Measurements from ENCODE around the gene TRMO.

TRMO gene

DNA sequence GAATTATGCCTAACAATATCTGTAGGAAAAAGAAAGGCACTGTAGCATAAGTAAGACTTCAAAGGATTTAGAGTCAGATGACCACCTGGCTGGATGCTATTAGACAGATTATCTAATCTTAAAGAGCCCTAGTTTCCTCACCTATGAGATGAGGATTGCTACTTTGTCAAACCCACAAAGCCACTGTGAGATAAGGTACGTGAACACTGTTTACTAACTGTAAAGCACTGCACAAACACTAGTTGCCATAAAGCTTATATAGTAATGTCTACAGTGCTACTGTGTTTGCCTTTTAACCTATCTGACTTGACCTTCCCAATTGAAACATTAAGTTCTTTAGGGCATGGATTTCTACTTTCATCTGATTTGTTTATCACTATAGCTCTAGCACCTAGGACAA is 10.3 kb downstream of the TRMO start:
- H3K9ac ChIP-seq (ENCODE audit: low read length), result no peak overlapping the region
- no peaks in the 10 kb centered on the region for H3K4me1 ChIP-seq (ENCODE audit: low read length)
- H3K27ac ChIP-seq (ENCODE audit: low read length), result no peak overlapping the region
- no peaks in the 10 kb centered on the region for H3K27me3 ChIP-seq (ENCODE audit: low read depth, low read length)
- no peaks in the 10 kb centered on the region for H3K79me2 ChIP-seq (ENCODE audit: low read length)
- H3K36me3 ChIP-seq (replicated peaks; ENCODE audit: low read depth, low read length), result peaks cover 20% of the 10 kb centered on the region
- TF ChIP-seq CTCF (IDR thresholded peaks at IDR 0.05; ENCODE audit: low read depth, low read length) (no peak), EZH2phosphoT487 (IDR thresholded peaks at IDR 0.05; ENCODE audit: low read depth) (no peak)
- H3K4me3 ChIP-seq (ENCODE audit: low read length), result no peak overlapping the region
- no peak overlapping the region for H3K4me2 ChIP-seq (ENCODE audit: low read length)
- H3K9me3 ChIP-seq (ENCODE audit: insufficient read depth, low read length), result no peaks in the 10 kb centered on the region
- H2AFZ ChIP-seq (ENCODE audit: low read depth, low read length), result no peak overlapping the region
- no peaks in the 10 kb centered on the region for H4K20me1 ChIP-seq (ENCODE audit: insufficient read depth, low read length)

GRCh38 chr9:97911528-97911927 is 10.8 kb downstream of the TRMO start:
- TF ChIP-seq CTCF (IDR thresholded peaks at IDR 0.05; ENCODE audit: low read depth, low read length) (no peak), EZH2phosphoT487 (IDR thresholded peaks at IDR 0.05; ENCODE audit: low read depth) (no peak)
- no peaks in the 10 kb centered on the region for H3K79me2 ChIP-seq (ENCODE audit: low read length)
- H3K9me3 ChIP-seq (ENCODE audit: insufficient read depth, low read length), result no peaks in the 10 kb centered on the region
- no peaks in the 10 kb centered on the region for H4K20me1 ChIP-seq (ENCODE audit: insufficient read depth, low read length)
- no peak overlapping the region for H3K9ac ChIP-seq (ENCODE audit: low read length)
- H3K27me3 ChIP-seq (ENCODE audit: low read depth, low read length), result no peaks in the 10 kb centered on the region
- H2AFZ ChIP-seq (ENCODE audit: low read depth, low read length), result no peak overlapping the region
- H3K36me3 ChIP-seq (replicated peaks; ENCODE audit: low read depth, low read length), result peaks cover 20% of the 10 kb centered on the region
- H3K4me1 ChIP-seq (ENCODE audit: low read length), result no peaks in the 10 kb centered on the region
- no peak overlapping the region for H3K4me3 ChIP-seq (ENCODE audit: low read length)
- H3K4me2 ChIP-seq (ENCODE audit: low read length), result no peak overlapping the region
- H3K27ac ChIP-seq (ENCODE audit: low read length), result no peak overlapping the region

- Histone ChIP-seq H3K27ac (ENCODE audit: low read length) (no peak overlapping the region), H3K9ac (ENCODE audit: low read length) (no peak overlapping the region), H3K4me2 (ENCODE audit: low read length) (no peak overlapping the region), H3K9me3 (ENCODE audit: insufficient read depth, low read length) (no peaks in the 10 kb centered on the region), H3K27me3 (ENCODE audit: low read depth, low read length) (no peaks in the 10 kb centered on the region), H3K4me1 (ENCODE audit: low read length) (no peaks in the 10 kb centered on the region), H3K79me2 (ENCODE audit: low read length) (no peaks in the 10 kb centered on the region), H3K36me3 (replicated peaks; ENCODE audit: low read depth, low read length) (peaks cover 17% of the 10 kb centered on the region), H2AFZ (ENCODE audit: low read depth, low read length) (no peak overlapping the region), H4K20me1 (ENCODE audit: insufficient read depth, low read length) (no peaks in the 10 kb centered on the region), H3K4me3 (ENCODE audit: low read length) (no peak overlapping the region)
- TF ChIP-seq EZH2phosphoT487 (IDR thresholded peaks at IDR 0.05; ENCODE audit: low read depth) (no peak), CTCF (IDR thresholded peaks at IDR 0.05; ENCODE audit: low read depth, low read length) (no peak)
Measured at GRCh38 chr9:97910357-97910756, 11.9 kb downstream of the TRMO start.

- Histone ChIP-seq H3K27ac (ENCODE audit: low read length) (no peak overlapping the region), H3K4me3 (ENCODE audit: low read length) (no peak overlapping the region), H3K27me3 (ENCODE audit: low read depth, low read length) (no peaks in the 10 kb centered on the region), H4K20me1 (ENCODE audit: insufficient read depth, low read length) (no peaks in the 10 kb centered on the region), H3K9ac (ENCODE audit: low read length) (no peak overlapping the region), H3K36me3 (replicated peaks; ENCODE audit: low read depth, low read length) (peaks cover 17% of the 10 kb centered on the region), H2AFZ (ENCODE audit: low read depth, low read length) (no peak overlapping the region), H3K79me2 (ENCODE audit: low read length) (0 out of 2 replicates have a peak, but pooled peaks cover 2% of the 10 kb centered on the region), H3K4me1 (ENCODE audit: low read length) (no peaks in the 10 kb centered on the region), H3K4me2 (ENCODE audit: low read length) (no peak overlapping the region), H3K9me3 (ENCODE audit: insufficient read depth, low read length) (no peaks in the 10 kb centered on the region)
- TF ChIP-seq EZH2phosphoT487 (IDR thresholded peaks at IDR 0.05; ENCODE audit: low read depth), result no peak
- no peak for TF ChIP-seq CTCF (IDR thresholded peaks at IDR 0.05; ENCODE audit: low read depth, low read length)
Measured at GRCh38 chr9:97908705-97909104, 13.6 kb downstream of the TRMO start.

All from OCI-LY3 (cell line).